ENCODE data around the gene ROPN1L.
"Not testable (repeated sequence)": the region's sequence is repeated elsewhere in the genome, so short reads cannot be mapped to it uniquely, and the experiment has no call there.

The ROPN1L gene

DNA sequence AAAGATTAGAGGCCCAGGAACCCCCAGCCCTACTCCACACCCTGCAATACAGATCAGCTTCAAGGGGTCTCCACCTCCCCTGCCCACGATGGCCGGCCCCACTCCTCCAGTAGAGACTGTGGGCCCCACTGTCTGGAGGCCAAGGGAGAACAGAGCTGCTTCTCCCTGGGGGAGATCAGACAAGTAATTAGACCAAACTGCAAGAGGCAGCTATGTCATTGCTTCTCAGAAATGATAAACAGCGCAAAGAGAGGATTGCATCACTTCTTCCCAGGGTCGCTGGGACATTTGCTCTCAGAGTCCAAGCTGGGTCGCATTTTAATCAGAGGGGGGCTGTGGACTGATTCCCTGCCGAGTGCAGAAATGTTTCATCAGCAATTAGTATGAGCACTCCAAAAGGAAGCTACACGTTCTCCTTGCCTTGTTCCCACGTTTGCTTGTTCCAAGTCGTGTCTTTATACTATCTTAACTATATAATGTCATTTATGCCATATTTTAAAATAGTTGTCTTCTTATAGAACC lies 59.9 kb downstream of the ROPN1L start:
- DNase-seq (ENCODE audit: low read depth in 2 of 2), result no peak

DNA sequence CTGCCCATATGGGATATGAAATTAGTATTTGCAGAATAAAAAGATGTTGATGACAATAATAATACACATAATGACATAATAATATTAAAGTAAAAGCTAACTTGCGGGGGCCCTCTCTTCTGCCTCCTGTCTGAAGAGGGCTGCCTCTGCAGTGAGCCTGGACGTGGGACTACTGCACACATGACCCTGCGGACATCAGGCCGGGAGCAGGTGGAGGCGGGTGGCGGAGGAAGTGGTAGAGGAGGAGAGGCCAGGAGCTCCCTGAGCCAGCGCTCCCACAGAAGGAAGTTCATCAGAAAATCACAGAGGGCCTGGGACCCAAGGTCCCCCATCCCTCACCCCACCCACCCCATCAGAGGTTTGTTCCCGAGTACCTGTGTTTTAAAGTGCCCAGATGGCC lies 60.5 kb downstream of the ROPN1L start:
- no peak for DNase-seq (ENCODE audit: low read depth in 2 of 2)

DNA sequence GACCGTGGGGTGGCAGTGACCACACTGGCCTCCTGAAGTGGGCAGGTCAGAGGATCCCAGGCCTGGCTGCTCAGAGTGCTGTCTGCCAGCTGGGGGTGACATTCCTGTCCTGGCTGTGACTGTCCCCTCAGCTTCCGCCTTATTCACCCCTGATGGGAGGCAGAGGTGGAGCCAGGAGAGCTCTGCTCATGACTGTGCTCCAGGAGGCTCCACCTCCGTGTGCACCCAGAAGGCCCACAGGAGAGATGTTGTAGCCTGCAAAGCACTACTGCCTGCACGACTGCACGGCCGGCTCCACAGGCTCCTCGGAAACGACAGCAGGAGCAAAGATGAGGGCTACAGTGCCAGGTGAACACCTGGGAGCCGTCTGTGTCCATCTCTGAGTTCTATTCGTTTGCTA lies 60.9 kb downstream of the ROPN1L start:
- no peak for DNase-seq (ENCODE audit: low read depth in 2 of 2)

DNA sequence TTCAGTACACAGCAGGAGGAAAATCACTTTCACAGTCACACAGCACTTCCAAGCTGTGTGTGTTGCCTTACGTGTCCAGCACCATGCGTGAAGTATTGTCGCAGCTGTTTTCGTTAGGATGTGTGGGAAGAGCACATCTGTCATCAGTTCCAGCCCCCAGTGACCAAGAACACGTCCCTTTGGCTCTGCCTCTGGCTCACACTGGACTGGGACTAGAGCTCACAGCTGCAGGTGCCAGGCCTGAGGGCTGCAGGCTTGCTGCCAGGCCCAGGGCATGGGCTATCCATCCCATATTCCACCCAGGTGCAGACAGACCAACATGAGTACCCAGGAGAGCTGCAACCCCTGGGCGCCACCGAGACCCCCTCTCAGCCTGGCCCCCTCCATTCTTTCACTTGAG lies 61.6 kb downstream of the ROPN1L start:
- no peak for DNase-seq (ENCODE audit: low read depth in 2 of 2)

DNA sequence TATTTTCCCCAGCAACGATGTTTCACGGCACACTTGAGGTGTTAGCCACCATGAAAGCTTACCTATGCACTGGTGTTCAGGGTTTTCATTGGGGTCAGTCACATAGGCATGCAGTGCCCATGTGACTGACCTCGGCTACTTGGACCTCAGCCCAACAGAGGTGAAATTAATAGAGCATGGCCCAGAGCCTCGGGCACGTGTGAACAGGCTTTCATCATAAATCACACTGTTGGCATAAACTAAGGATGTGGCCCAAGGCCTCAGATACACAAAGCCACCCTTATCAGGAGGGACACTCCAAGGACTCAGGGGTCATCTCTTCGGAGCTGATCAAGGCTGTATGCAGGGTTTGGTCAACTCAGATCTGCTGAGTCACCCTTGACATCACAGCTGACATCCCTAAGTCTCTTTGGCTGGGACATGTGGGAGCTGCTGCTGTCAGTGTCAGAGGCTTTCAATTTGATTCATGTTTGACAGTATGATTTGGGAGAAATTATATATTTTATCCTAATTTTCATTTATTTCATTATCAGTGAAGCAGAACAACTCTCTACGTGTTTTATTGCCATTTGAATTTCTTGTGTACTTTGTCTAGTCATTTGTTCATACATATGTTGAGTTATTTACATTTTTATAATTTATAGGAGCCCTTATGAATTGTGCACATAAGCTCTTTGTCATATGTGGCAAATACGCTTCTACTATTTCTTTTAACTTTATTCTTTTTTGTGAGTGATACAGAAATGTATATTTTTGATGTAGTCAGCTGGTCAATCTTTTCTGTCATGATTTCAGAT lies 62.5 kb downstream of the ROPN1L start:
- DNase-seq (ENCODE audit: low read depth in 2 of 2), result no peak

DNA sequence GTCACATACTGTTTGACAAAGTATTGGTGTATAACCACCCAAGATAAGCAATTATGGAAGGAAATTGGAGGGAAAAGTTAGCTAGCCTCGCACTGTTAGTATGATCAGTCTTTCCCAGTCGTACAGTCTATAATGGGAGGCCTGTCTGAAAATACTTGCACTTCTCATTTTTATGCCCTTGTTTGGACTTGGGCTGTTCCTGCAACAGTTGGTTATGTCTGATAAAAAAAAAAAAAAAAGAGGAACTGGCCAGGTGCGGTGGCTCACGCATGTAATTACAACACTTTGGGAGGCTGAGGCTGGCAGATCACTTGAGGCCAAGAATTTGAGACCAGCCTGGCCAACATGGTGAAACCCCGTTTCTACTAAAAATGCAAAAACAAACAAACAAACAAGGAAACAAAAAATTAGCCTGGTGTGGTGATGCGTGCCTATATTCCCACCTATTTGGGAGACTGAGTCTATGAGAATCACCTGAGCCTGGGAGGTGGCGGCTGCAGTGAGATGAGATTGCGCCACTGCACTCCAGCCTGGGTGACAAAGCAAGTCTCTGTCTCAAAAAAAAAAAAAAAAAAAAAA lies 63.9 kb downstream of the ROPN1L start:
- DNase-seq (ENCODE audit: low read depth in 2 of 2), result no peak

DNA sequence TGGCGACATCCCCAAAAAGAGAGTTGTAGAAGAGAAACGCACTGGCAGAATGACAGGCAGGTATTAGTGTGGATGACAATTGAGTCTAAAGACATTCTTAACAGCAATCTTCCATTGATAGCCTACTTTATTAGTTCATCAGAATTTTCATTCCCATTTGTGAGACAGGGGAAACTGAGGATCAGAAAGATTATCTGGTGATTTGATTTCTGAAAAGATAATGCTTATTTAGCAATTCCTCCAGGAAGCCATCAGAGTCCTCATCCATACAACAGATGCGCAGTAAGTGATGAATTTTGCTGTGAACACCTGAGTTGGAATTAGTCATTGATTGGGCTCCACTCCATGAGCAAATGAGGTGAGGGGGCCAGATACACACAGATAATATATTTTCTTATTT lies 64.9 kb downstream of the ROPN1L start:
- no peak for DNase-seq (ENCODE audit: low read depth in 2 of 2)

DNA sequence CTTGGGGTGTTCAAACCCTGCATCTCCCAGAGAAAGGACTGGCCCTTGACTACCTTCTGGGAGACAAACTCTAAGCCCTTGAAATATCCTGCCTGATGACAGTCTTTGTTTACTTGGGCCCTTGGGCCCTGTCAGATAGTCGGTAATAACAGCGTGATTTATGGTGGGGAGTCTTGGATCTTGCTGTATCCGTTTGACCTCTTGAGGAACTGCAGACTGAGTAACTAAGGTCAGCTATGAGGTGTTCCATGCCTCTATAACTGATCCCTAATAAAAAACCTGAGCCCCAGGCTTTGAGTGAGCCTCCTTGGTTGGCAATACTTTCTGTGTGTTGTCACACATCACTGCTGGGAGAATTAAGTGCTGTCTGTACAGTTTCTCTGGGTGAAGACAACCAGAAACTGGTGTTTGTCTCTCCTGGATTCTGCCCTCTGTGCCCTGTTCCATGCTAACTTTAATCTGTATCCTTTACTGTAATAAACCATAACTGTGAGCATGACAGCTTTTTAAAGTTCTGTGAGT lies 66.0 kb downstream of the ROPN1L start:
- no peak for DNase-seq (ENCODE audit: low read depth in 2 of 2)

DNA sequence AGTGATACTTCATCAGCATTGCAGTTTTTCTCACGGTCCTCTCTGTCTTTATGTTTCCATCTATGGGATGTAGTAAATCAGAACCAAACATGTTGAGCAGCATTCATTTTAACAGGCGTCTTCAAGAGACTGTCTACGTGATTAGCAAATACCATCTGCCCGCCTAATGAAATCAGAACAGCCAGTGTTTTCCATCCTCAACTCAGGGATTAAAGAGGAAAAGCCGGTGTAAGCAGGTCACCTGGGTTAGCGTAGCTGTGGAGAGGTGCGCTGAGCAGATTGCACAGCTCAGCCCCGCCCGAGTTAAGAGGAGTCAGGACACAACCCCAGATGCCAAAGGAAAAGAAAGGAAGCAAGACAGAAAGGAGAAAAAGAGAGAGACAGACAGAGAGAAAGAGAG lies 67.9 kb downstream of the ROPN1L start:
- no peak for DNase-seq (ENCODE audit: low read depth in 2 of 2)

DNA sequence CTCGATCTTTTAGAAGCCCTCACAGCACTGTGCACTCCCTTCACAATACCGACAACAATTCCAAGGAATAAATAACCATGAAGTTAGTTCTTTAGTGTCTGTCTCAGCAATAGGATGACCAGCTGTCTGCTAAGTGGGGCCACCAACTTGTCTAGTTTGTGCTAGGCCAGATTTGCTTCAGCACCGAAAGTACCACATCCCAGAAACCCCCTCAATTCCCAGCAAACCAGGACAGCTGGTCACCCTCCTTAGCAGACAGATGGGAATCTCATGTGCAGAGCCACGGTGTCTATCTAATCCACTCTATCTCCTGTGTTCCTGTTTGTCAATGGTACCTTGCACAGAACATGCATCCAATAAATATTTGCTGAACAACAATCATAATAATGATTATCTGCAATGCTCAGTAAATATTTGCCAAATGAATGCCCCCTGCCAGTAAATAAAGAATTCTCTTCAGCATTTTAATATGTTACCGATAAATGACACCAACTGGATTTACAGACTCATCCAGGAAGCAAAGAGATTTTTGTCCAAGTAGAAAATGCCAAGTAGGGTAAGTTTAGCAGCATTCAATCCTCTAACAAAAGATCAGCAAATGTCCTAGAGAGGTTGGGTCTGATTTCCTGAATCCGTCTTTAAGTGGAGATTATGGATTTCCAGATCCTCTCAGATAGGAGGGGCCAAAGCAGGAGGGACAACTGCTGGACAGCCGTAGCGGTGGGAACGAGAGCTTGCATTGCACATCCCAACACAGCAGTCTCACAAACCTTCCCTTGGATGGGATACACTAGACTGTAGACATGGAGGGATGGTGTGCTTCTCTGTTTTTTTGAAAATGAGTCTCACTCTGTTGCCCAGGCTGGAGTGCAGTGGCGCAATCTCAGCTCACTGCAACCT lies 70.3 kb downstream of the ROPN1L start:
- no peak for DNase-seq (ENCODE audit: low read depth in 2 of 2)

DNA sequence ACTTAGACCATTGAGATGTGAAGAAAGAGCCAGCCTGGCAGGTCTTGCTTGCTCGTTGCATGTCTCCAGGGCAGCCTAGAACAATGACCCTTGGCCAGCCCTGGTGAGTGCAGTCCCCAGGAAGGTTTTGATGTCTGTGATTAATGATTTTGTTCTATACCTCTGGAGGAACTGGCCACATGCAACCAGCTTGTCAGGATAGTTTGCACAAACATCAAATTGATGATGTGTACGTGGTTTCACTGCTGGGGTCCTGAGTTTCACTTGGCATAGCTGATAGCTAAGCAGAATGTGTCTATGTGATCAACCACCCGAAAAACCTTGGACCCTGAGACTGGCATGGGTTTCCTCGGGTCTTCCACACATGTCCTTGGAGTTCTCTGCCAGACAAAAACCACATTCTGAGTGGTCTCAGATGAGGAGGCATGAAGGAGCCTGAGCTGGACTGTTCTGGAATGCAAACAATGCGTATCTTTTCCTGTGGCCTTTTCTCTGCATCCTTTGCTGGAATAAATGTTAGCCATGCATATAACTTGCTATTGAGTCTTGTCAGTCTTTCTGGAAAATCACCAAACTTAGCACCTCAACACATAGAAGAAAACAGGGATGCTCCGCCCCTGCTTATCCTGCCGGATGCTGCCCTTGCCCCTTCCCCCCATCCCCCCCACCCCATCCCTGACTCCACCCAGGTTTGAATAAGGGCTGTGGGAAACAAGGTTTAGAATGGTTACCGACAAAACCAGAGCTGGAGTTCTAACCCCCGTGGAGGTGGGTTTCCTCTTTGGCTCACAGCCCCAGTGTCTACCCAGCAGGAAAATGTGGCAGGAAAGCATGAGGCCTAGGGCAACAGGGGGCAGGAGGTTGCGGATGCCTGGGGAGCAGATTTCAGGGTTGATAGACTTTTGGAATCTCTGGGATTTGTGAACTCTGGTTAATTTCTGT lies 72.1 kb downstream of the ROPN1L start:
- DNase-seq (ENCODE audit: low read depth in 2 of 2), result no peak

DNA sequence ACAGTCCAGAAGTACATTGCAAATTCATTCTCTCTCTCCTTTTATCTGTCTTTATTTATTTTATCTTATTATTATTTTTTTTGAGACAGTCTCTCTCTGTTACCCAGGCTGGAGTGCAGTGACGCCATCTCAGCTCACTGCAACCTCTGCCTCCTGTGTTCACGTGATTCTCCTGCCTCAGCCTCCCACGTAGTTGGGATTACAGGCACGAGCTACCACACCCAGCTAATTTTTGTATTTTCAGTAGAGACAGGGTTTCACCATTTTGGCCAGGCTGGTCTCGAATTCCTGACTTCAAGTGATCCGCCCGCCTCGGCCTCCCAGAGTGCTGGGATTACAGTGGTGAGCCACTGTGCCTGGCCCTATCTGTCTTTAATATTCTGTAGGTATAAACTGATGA lies 72.9 kb downstream of the ROPN1L start:
- DNase-seq (ENCODE audit: low read depth in 2 of 2), result not testable (repeated sequence)
